ENCODE data around the gene ACAD10. TPM values are rescaled to one million over a fixed set of nuclear protein-coding genes. Genes with fewer than 3 reads are reported as not detected.

Gene ACAD10
- total RNA-seq, 1 experiment from 2014 or later = 25.3 TPM

DNA sequence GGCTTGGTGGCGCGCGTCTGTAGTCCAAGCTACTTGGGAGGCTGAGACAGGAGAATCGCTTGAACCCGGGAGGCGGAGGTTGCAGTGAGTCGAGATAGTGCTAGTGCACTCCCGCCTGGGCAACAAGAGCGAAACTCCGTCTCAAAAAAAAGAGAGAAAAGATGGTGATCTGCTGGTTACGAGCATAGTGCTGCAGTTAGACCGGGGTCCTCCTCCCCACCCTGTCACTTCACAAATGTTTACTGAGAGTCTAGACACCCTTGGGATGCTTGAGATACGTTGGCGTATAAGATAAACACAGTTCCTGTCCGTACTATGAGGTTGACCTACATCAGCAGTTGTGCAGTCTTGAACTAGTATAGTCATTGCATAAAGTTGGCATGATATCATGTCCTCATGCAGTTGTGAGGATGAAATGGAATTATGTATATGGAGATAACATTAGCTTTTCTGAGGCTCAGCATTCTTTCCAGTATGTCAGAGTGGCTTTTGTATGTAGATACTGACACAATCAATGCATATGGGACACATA is 787 bp downstream of the ACAD10 start:
- ChIA-PET POLR2A (interaction anchor here (0.6 kb wide), 1 partner anchor 102 kb away, joined by 5 read pairs; no protein-coding TSS in a partner anchor), RAD21 (ENCODE audit: low non-redundant PET in 1 of 2, low total read pairs in 2 of 2, uncharacterized antibody in 2 of 2, unreplicated experiment in 2 of 2) (no interaction called here), CTCF (no interaction called here)
- ATAC-seq = 0 out of 2 replicates have a peak, but pooled peaks have one; percentile 0
- peak overlapping the region; percentile 77 for H3K4me2 ChIP-seq (ENCODE audit: low read length)
- H3K4me3 ChIP-seq (replicated peaks in 1 of 2; ENCODE audit: low read depth in 1 of 2, low read length in 2 of 2) = peak overlapping the region; percentile 90 to 96
- peaks cover 10 to 12% of the 10 kb centered on the region in 2 experiments for H3K36me3 ChIP-seq (ENCODE audit: control insufficient read depth in 1 of 2, insufficient read depth in 2 of 2, low read length in 2 of 2)
- intact Hi-C loops (cut with micrococcal nuclease) = loop anchor here (1.0 kb wide), 1 partner anchor 127 kb away; no protein-coding TSS in a partner anchor
- BruUV-seq (replicated peaks) = no TSS peak
- peak overlapping the region; percentile 91 for H3K9ac ChIP-seq (ENCODE audit: low read length)
- H3K27me3 ChIP-seq (ENCODE audit: insufficient read depth, low read length) = no peaks in the 10 kb centered on the region
- no peak for TF ChIP-seq YY1 (IDR thresholded peaks at IDR 0.05; ENCODE audit: extremely low read depth, insufficient replicate concordance, low read depth, low read length)
- TF ChIP-seq SIN3A (IDR thresholded peaks at IDR 0.05; ENCODE audit: low read depth) = 0 out of 2 replicates have a peak, but pooled peaks have one; percentile 9
- H4K20me1 ChIP-seq (ENCODE audit: insufficient read depth) = no peaks in the 10 kb centered on the region
- no peak overlapping the region for H2AFZ ChIP-seq (ENCODE audit: low read depth, low read length, poor library complexity, severe bottlenecking)
- peaks cover 51% of the 10 kb centered on the region for H3K79me2 ChIP-seq (ENCODE audit: insufficient read depth, low read length)
- H3K27ac ChIP-seq (ENCODE audit: low read depth, low read length) = peak overlapping the region; percentile 78
- no peak for DNase-seq (ENCODE audit: low read depth, low spot score)
- H3K9me2 ChIP-seq (ENCODE audit: insufficient read depth) = no peaks in the 10 kb centered on the region
- no peaks in the 10 kb centered on the region for H3K9me3 ChIP-seq (ENCODE audit: control insufficient read depth in 1 of 2, insufficient read depth in 1 of 2, low read depth in 1 of 2, low read length in 2 of 2)
- H3K4me1 ChIP-seq (ENCODE audit: control insufficient read depth in 1 of 2, insufficient read depth in 2 of 2, low read length in 2 of 2) = peaks cover 0 to 19% of the 10 kb centered on the region in 2 experiments

DNA sequence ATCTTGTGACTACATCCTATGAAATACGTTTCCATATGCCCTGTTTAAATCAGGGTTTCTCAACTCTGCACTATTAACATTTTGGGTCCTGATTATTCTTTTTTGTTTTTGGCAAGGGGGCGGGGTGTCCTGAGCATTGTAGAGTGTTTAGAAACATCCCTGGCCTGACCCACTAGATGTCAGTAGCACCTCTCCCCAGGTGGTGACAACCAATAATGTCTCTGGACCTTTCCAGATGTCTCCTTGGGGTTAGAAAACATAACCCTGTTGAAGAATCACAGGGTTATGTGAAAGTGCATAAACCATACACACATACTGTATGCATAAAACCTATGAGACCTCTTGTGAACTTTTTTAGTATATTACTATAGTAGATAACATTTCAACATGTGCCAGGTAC is 1.4 kb downstream of the ACAD10 start:
- Histone ChIP-seq H3K4me2 (ENCODE audit: low read length) (peak overlapping the region; percentile 77), H3K27me3 (ENCODE audit: insufficient read depth, low read length) (no peaks in the 10 kb centered on the region), H3K36me3 (ENCODE audit: control insufficient read depth in 1 of 2, insufficient read depth in 2 of 2, low read length in 2 of 2) (peaks cover 4 to 8% of the 10 kb centered on the region in 2 experiments; a peak in 3 of 4 replicates), H3K9ac (ENCODE audit: low read length) (no peak overlapping the region), H4K20me1 (ENCODE audit: insufficient read depth) (no peaks in the 10 kb centered on the region), H3K9me3 (ENCODE audit: control insufficient read depth in 1 of 2, insufficient read depth in 1 of 2, low read depth in 1 of 2, low read length in 2 of 2) (no peaks in the 10 kb centered on the region), H3K9me2 (ENCODE audit: insufficient read depth) (no peaks in the 10 kb centered on the region), H3K4me3 (replicated peaks in 1 of 2; ENCODE audit: low read depth in 1 of 2, low read length in 2 of 2) (peak overlapping the region; percentile 90 to 96; a peak in 3 of 4 replicates), H3K79me2 (ENCODE audit: insufficient read depth, low read length) (peaks cover 51% of the 10 kb centered on the region), H3K4me1 (ENCODE audit: control insufficient read depth in 1 of 2, insufficient read depth in 2 of 2, low read length in 2 of 2) (peaks cover 0 to 19% of the 10 kb centered on the region in 2 experiments), H2AFZ (ENCODE audit: low read depth, low read length, poor library complexity, severe bottlenecking) (no peak overlapping the region), H3K27ac (ENCODE audit: low read depth, low read length) (no peak overlapping the region)
- ATAC-seq (peak; percentile 46; the same call in 1 of the 2 replicates), DNase-seq (ENCODE audit: low read depth, low spot score) (no peak)
- RAD21 ChIA-PET (ENCODE audit: low non-redundant PET in 1 of 2, low total read pairs in 2 of 2, uncharacterized antibody in 2 of 2, unreplicated experiment in 2 of 2) = no interaction called here
- intact Hi-C loops (cut with micrococcal nuclease) = loop anchor here (1.0 kb wide), 1 partner anchor 126 kb away; no protein-coding TSS in a partner anchor
- POLR2A ChIA-PET = no interaction called here
- BruUV-seq (replicated peaks) = no TSS peak
- CTCF ChIA-PET = no interaction called here
- TF ChIP-seq POLR2AphosphoS5 (IDR thresholded peaks at IDR 0.05; ENCODE audit: low read depth, low read length) (no peak), ZFX (IDR thresholded peaks at IDR 0.05) (no peak), SIN3A (IDR thresholded peaks at IDR 0.05; ENCODE audit: low read depth) (0 out of 2 replicates have a peak, but pooled peaks have one; percentile 3), YY1 (IDR thresholded peaks at IDR 0.05; ENCODE audit: extremely low read depth, insufficient replicate concordance, low read depth, low read length) (no peak), EGR1 (IDR thresholded peaks at IDR 0.05; ENCODE audit: low read depth) (no peak), POLR2A (IDR thresholded peaks at IDR 0.05; ENCODE audit: borderline replicate concordance, extremely low read depth, insufficient read depth, insufficient read length) (no peak), SP1 (IDR thresholded peaks at IDR 0.05; ENCODE audit: low read depth) (no peak)
- TF ChIP-seq, protein P1, sequence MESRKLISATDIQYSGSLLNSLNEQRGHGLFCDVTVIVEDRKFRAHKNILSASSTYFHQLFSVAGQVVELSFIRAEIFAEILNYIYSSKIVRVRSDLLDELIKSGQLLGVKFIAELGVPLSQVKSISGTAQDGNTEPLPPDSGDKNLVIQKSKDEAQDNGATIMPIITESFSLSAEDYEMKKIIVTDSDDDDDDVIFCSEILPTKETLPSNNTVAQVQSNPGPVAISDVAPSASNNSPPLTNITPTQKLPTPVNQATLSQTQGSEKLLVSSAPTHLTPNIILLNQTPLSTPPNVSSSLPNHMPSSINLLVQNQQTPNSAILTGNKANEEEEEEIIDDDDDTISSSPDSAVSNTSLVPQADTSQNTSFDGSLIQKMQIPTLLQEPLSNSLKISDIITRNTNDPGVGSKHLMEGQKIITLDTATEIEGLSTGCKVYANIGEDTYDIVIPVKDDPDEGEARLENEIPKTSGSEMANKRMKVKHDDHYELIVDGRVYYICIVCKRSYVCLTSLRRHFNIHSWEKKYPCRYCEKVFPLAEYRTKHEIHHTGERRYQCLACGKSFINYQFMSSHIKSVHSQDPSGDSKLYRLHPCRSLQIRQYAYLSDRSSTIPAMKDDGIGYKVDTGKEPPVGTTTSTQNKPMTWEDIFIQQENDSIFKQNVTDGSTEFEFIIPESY (IDR thresholded peaks at IDR 0.05; ENCODE audit: extremely low read depth, insufficient replicate concordance, low read length) = no peak
- TF ChIP-seq, protein P2, sequence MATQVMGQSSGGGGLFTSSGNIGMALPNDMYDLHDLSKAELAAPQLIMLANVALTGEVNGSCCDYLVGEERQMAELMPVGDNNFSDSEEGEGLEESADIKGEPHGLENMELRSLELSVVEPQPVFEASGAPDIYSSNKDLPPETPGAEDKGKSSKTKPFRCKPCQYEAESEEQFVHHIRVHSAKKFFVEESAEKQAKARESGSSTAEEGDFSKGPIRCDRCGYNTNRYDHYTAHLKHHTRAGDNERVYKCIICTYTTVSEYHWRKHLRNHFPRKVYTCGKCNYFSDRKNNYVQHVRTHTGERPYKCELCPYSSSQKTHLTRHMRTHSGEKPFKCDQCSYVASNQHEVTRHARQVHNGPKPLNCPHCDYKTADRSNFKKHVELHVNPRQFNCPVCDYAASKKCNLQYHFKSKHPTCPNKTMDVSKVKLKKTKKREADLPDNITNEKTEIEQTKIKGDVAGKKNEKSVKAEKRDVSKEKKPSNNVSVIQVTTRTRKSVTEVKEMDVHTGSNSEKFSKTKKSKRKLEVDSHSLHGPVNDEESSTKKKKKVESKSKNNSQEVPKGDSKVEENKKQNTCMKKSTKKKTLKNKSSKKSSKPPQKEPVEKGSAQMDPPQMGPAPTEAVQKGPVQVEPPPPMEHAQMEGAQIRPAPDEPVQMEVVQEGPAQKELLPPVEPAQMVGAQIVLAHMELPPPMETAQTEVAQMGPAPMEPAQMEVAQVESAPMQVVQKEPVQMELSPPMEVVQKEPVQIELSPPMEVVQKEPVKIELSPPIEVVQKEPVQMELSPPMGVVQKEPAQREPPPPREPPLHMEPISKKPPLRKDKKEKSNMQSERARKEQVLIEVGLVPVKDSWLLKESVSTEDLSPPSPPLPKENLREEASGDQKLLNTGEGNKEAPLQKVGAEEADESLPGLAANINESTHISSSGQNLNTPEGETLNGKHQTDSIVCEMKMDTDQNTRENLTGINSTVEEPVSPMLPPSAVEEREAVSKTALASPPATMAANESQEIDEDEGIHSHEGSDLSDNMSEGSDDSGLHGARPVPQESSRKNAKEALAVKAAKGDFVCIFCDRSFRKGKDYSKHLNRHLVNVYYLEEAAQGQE (IDR thresholded peaks at IDR 0.05; ENCODE audit: low read depth) = no peak
- TF ChIP-seq, protein P3, sequence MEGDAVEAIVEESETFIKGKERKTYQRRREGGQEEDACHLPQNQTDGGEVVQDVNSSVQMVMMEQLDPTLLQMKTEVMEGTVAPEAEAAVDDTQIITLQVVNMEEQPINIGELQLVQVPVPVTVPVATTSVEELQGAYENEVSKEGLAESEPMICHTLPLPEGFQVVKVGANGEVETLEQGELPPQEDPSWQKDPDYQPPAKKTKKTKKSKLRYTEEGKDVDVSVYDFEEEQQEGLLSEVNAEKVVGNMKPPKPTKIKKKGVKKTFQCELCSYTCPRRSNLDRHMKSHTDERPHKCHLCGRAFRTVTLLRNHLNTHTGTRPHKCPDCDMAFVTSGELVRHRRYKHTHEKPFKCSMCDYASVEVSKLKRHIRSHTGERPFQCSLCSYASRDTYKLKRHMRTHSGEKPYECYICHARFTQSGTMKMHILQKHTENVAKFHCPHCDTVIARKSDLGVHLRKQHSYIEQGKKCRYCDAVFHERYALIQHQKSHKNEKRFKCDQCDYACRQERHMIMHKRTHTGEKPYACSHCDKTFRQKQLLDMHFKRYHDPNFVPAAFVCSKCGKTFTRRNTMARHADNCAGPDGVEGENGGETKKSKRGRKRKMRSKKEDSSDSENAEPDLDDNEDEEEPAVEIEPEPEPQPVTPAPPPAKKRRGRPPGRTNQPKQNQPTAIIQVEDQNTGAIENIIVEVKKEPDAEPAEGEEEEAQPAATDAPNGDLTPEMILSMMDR (IDR thresholded peaks at IDR 0.05 in 2 of 3, conservative IDR thresholded peaks at IDR 0.05 in 1 of 3; ENCODE audit: borderline replicate concordance in 1 of 3, insufficient read depth in 1 of 3, low read depth in 2 of 3, low read length in 2 of 3) = peak; percentile 33 to 61 (median 45); a peak in 5 of 6 replicates

All from HCT116 (cell line).